DMS153 (cell line): ENCODE data around the gene DSTN.
"Not testable (repeated sequence)": the region's sequence is repeated elsewhere in the genome, so short reads cannot be mapped to it uniquely, and the experiment has no call there.

Source experiments
- DNase-seq: peaks from one replicate; lab custom pipeline; 2025; lab: John Stamatoyannopoulos, UW

DSTN gene

DNA sequence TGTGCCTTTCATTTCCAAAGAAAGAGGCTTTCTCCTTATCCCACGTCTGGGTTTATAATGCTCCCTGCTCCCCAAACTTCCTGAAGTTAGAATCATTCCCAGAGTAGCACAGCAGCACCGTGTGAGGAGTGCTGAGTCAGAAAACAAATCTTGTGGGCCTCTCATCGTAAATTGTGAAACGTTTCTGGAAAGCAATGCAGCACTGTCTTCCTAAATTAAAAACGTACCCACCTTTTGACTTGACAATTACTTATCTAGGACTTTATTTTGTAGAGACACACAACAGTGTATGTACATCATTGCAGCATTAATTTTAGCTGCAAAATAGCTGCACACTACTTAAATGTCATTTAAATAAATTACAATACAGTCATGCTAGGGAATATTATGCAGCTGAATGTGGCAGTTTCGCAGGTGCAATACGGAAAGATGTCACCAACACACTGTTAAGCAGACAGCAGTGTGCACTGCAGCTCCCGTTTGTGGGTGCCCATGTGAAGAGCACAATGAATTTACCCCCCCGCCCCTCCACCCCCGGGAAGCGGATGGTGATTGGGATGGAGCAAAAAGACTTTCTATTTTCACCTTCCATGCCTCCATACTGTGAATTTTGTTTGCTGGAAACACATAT lies 81.4 kb downstream of the DSTN start:
- no peak for DNase-seq

DNA sequence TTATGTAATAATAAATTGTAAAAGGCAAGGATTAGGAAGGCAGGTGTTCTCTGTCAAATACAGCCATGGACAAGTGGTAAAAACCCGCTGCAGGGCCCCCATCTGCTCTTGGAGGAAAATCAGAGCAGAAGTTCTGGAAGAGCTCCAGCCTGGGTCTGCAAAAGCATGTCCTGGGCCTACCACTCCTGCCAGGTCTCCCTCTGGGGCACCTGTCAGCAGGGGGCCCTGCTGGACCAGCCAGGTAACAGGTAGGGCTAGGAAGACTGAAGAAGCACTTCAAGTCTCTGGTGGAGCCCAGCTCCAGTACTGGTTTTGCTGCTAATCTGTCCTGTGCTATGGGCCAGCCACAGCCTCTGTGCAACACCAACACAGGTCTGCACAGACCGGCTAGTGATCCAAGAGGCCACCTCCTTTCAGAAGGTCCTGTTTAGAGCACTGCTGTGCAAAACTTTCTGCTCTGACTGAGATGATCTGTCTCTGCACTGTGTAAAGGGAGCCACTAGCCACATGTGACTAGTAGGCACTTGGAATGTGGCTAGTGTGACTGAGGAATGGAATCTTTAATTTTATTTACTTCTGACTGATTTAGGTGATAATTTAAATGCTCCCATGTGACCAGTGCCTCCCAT lies 82.0 kb downstream of the DSTN start:
- DNase-seq, result no peak

- DNase-seq, result no peak
Observed at GRCh38 chr20:17652411-17652810, 82.5 kb downstream of the DSTN start.

- DNase-seq, result no peak
Observed at GRCh38 chr20:17653835-17654648, 84.2 kb downstream of the DSTN start.

- DNase-seq, result no peak
Observed at GRCh38 chr20:17654649-17655285, 84.9 kb downstream of the DSTN start.

GRCh38 chr20:17655286-17655651 lies 85.4 kb downstream of the DSTN start:
- DNase-seq, result no peak

GRCh38 chr20:17655865-17656479 lies 86.1 kb downstream of the DSTN start:
- DNase-seq, result no peak

DNA sequence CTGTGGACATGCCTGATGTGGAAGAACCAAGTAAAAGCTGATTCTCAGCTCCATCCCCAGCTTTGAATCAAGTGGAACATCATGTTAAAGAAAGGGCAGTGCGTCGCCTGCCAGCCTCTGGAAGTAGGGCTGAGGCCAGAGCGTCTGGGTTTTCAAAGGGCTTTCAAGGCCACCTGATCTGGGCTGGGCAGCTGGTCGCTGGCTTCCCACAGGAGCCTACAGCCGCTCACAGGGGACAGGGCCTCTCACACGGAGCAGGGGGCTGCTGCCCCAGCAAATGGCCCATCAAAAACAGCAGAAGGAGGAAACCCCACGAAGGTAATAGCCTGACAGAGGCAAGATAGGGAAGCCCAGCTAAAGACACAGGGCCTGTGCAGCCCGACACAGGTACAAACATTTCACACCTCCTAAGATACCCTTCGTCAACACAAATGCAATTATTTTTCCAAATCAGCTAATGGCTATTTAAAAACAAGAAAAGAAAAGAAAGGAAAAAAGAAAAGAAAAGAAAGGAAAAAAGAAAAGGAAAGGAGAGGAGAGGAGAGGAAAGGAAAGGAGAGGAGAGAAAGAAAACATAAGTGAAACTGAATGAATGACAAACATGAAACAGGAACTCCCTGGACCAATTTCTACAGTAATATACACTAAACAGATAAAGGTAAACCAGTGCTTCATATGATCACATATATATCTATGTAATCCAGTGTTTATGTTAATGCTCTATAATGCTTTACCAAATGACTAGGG lies 87.4 kb downstream of the DSTN start:
- no peak for DNase-seq

DNA sequence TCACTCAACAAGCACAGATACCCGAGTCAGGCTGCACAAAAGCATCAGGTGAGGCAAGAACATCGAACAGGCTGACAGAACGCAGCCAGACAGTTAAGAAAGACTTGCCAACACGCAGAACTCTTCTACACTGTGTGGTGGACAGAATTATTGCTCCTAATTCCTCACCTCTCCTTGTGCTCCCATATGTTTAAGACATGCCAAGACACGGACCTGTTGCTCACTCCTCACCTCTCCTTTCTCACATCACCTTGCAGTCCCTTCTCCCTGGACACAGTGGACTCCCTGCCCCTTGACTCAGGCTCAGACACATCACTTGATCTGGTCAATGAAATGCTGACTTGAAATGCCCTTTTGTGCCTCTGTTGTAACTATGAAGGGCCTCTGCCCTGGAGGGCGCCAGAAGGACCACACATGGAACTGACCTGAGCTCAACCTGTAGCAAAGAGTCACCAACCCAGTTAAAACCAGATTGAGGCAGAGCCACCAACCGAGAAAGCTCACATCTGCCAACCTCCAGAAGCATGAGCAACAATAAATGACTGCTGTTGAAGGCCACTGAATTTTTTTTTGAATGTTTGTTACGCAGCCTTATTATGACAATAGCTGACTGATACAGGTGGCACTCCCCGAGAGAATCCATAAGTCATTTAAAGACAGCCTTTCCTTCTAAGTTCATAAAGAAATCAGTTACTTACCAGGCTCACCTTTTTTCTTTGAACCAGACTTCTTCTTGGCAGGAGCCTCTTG lies 88.2 kb downstream of the DSTN start:
- DNase-seq, result no peak

- DNase-seq, result no peak
Observed at GRCh38 chr20:17658648-17658993, 88.7 kb downstream of the DSTN start.

- DNase-seq, result not testable (repeated sequence)
Observed at GRCh38 chr20:17659344-17659743, 89.5 kb downstream of the DSTN start.
